Measurements from ENCODE around the gene C4orf17. TPM values are rescaled to one million over a fixed set of nuclear protein-coding genes. Genes with fewer than 3 reads are reported as not detected.

Gene C4orf17
- total RNA-seq, 1 experiment from 2014 or later = not detected

GRCh38 chr4:99536848-99537247 is 26.0 kb downstream of the C4orf17 start:
- DNase-seq (ENCODE audit: low spot score) = no peak

GRCh38 chr4:99537674-99538073 is 26.9 kb downstream of the C4orf17 start:
- DNase-seq (ENCODE audit: low spot score) = no peak

- DNase-seq (ENCODE audit: low spot score) = no peak
Measured at GRCh38 chr4:99540277-99540939, 29.6 kb downstream of the C4orf17 start.

GRCh38 chr4:99552872-99553271 is 42.1 kb downstream of the C4orf17 start:
- DNase-seq (ENCODE audit: low spot score) = no peak

GRCh38 chr4:99563310-99564186 is 52.7 kb downstream of the C4orf17 start, which contains the start of gene TRMT10A:
Gene TRMT10A (minus strand): TSS chr4:99564039. CDS start chr4:99559338, 4,701 bp downstream.
- DNase-seq (ENCODE audit: low spot score) = peak; percentile 96

GRCh38 chr4:99564921-99565320 is 54.1 kb downstream of the C4orf17 start:
- no peak for DNase-seq (ENCODE audit: low spot score)

GRCh38 chr4:99571883-99572282 is 61.1 kb downstream of the C4orf17 start:
- no peak for DNase-seq (ENCODE audit: low spot score)

GRCh38 chr4:99572527-99573240 is 61.9 kb downstream of the C4orf17 start:
- peak; percentile 25 for DNase-seq (ENCODE audit: low spot score)

GRCh38 chr4:99573735-99574368 is 63.0 kb downstream of the C4orf17 start:
- no peak for DNase-seq (ENCODE audit: low spot score)

GRCh38 chr4:99574530-99575324 is 63.9 kb downstream of the C4orf17 start, which contains the start of gene MTTP:
Gene MTTP (plus strand): TSS chr4:99574824. CDS start chr4:99574910, 86 bp downstream.
- DNase-seq (ENCODE audit: low spot score) = no peak

GRCh38 chr4:99578714-99579113 is 67.9 kb downstream of the C4orf17 start:
- DNase-seq (ENCODE audit: low spot score) = no peak

GRCh38 chr4:99585516-99585915 is 74.7 kb downstream of the C4orf17 start:
- DNase-seq (ENCODE audit: low spot score) = no peak

GRCh38 chr4:99586322-99586721 is 75.5 kb downstream of the C4orf17 start:
- DNase-seq (ENCODE audit: low spot score) = no peak

- DNase-seq (ENCODE audit: low spot score) = no peak
Measured at GRCh38 chr4:99586797-99587196, 76.0 kb downstream of the C4orf17 start.

GRCh38 chr4:99587309-99587708 is 76.5 kb downstream of the C4orf17 start:
- no peak for DNase-seq (ENCODE audit: low spot score)

- no peak for DNase-seq (ENCODE audit: low spot score)
Measured at GRCh38 chr4:99587803-99588202, 77.0 kb downstream of the C4orf17 start.

GRCh38 chr4:99591757-99592156 is 80.9 kb downstream of the C4orf17 start:
- DNase-seq (ENCODE audit: low spot score) = no peak

Measured in H4 (cell line).